A673 (cell line): ENCODE measurements around the gene ZER1. TPM values are rescaled to one million over a fixed set of nuclear protein-coding genes. Genes with fewer than 3 reads are reported as not detected.

Experiments used
- BruUV-seq: library from RNA; stranded (reverse); fragments of 400-500 nt; replicated peaks from 2 replicates; lab custom pipeline; 2021; lab: Mats Ljungman, UMichigan
- CTCF ChIA-PET: fragments of 300-600 bp; sonication (Branson Sonifier 250); formaldehyde crosslinking; loops from one replicate; lab custom pipeline; 2022; ENCODE audit warnings: antibody characterized with exemption; lab: Charles Lee
- POLR2A ChIA-PET: fragments of 300-600 bp; sonication (Branson Sonifier 250); formaldehyde crosslinking; loops from one replicate; lab custom pipeline; 2022; ENCODE audit warnings: antibody characterized with exemption; ENCODE audit not compliant: low non-redundant PET; lab: Charles Lee
- DNase-seq: peaks from one replicate; pipeline ENCODE4 v3.0.0-alpha.2; 2015; ENCODE audit warnings: low spot score
- H3K27ac ChIP-seq: fragments of 200-600 bp; sonication (generic); 2 replicates; pipeline ENCODE4 v1.5.1; 2016; ENCODE audit warnings: mixed run types, low read depth, mild to moderate bottlenecking, mixed read lengths, antibody characterized with exemption, low read length; ENCODE audit not compliant: poor library complexity, severe bottlenecking
- H3K27me3 ChIP-seq: fragments of 200-600 bp; sonication (generic); replicated peaks from 2 replicates; pipeline ENCODE4 v1.6.1; 2017; ENCODE audit warnings: mixed run types, low read depth, mild to moderate bottlenecking, mixed read lengths, antibody characterized with exemption, low read length; ENCODE audit not compliant: insufficient read depth, poor library complexity
- H3K36me3 ChIP-seq: fragments of 200-600 bp; sonication (generic); 2 replicates; pipeline ENCODE4 v1.6.1; 2016; ENCODE audit warnings: mixed run types, mild to moderate bottlenecking, mixed read lengths, antibody characterized with exemption, low read length; ENCODE audit not compliant: insufficient read depth, poor library complexity, severe bottlenecking
- H3K4me1 ChIP-seq: fragments of 200-600 bp; sonication (generic); 2 replicates; pipeline ENCODE4 v1.6.1; 2017; ENCODE audit warnings: mixed run types, mild to moderate bottlenecking, mixed read lengths, antibody characterized with exemption, low read length; ENCODE audit not compliant: insufficient read depth, poor library complexity, severe bottlenecking
- H3K4me3 ChIP-seq: fragments of 200-600 bp; sonication (generic); 2 replicates; pipeline ENCODE4 v1.5.1; 2016; ENCODE audit warnings: low read depth, mixed run types, mild to moderate bottlenecking, mixed read lengths, low read length; ENCODE audit not compliant: poor library complexity, severe bottlenecking
- H3K9me3 ChIP-seq: fragments of 200-600 bp; sonication (generic); 2 replicates; pipeline ENCODE4 v1.6.1; 2016; ENCODE audit warnings: mixed run types, low read depth, mild to moderate bottlenecking, mixed read lengths, antibody characterized with exemption, low read length; ENCODE audit not compliant: poor library complexity, severe bottlenecking
- CTCF ChIP-seq: fragments of 300-800, 200-600 bp; sonication (generic); conservative IDR thresholded peaks from 2 replicates; pipeline ENCODE4 v1.5.1; 2017; ENCODE audit warnings: low read depth, mild to moderate bottlenecking, antibody characterized with exemption, low read length, moderate library complexity, mixed read lengths
- EZH2 ChIP-seq: fragments of 200-600 bp; sonication (generic); IDR thresholded peaks from 2 replicates; pipeline ENCODE4 v1.6.1; 2017; ENCODE audit warnings: borderline replicate concordance, low read depth, mild to moderate bottlenecking, mixed read lengths, antibody characterized with exemption, low read length; ENCODE audit not compliant: poor library complexity, severe bottlenecking
- intact Hi-C: fragments of 100-400 bp; cut with micrococcal nuclease; formaldehyde crosslinking; loops from one replicate; pipeline ENCODE4 v1.10.0; 2022; ENCODE audit not compliant: unreplicated experiment
- total RNA-seq: library from RNA; stranded (reverse); gene quantifications from 2 replicates; pipeline ENCODE4 v1.2.3, GENCODE V29; 2021

ZER1 gene
- total RNA-seq, 1 experiment from 2014 or later, result 12.9 TPM

DNA sequence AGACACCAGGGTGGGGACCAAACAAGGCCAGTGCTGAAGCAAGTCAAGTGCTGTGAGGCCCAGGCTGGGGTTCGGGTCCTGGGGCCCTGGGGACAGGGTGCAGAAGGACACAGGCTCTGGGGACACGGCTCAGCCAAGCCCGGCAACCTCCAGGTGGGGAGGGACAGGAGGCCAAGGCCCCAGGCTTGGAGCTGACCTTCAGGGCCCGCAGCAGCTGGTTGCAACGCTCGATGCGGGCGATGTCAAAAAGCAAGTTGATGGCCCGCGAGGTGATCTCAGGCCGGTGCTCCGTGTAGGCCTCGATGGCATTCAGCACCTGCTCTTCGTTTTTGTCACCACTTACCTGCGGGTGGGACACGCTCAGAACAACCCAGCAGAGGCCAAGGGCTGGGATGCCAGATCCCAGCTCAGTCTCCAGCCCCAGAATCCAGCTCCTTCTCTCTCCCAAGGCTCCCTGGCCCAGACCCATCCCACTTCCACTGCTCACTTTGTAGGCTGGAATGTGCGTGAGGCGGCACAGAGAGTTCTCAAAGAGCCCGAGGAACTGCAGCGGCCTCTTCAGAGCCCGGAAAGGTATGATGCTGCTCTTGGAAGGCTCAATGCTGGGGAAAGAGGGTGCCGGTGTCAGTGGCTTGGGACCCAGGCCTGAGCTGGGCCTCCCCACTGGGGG lies 20.7 kb downstream of the ZER1 start:
- H3K27ac ChIP-seq, result no peak overlapping the region
- H3K27me3 ChIP-seq, result no peaks in the 10 kb centered on the region
- no peak overlapping the region for H3K4me3 ChIP-seq
- POLR2A ChIA-PET, result no interaction called here
- H3K4me1 ChIP-seq, result no peaks in the 10 kb centered on the region
- H3K36me3 ChIP-seq, result no peaks in the 10 kb centered on the region
- H3K9me3 ChIP-seq, result no peaks in the 10 kb centered on the region
- no peak for TF ChIP-seq CTCF
- TF ChIP-seq EZH2, result no peak
- no peak for DNase-seq
- CTCF ChIA-PET, result no interaction called here
- BruUV-seq, result no TSS peak
- intact Hi-C loops, result no loop called here

- Histone ChIP-seq H3K27ac (no peak overlapping the region), H3K4me1 (no peaks in the 10 kb centered on the region), H3K4me3 (no peak overlapping the region), H3K9me3 (no peaks in the 10 kb centered on the region), H3K36me3 (no peaks in the 10 kb centered on the region), H3K27me3 (no peaks in the 10 kb centered on the region)
- TF ChIP-seq EZH2 (no peak), CTCF (no peak)
- ChIA-PET POLR2A (no interaction called here), CTCF (no interaction called here)
- DNase-seq, result no peak
- intact Hi-C loops, result no loop called here
- BruUV-seq, result no TSS peak
These were observed 24.5 kb downstream of the ZER1 start for GRCh38 chr9:128747241-128747640.

DNA sequence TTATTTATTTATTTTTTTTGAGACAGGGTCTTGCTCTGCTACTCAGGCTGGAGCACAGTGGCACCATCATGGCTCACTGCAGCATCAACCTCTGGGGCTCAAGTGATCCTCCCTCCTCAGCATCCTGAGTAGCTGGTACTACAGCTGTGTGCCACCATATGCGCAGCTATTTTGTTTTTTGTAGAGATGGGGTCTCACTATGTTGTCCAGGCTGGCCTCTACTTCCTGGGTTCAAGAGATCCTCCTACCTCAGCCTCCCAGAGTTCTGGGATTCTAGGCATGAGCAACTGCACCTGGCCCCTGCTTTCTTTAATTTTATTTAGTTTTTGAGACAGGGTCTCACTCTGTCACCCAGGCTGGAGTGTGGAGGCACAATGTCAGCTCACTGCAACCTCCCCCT lies 28.3 kb downstream of the ZER1 start:
- no peaks in the 10 kb centered on the region for H3K4me1 ChIP-seq

More for the DNA sequence above, 28.3 kb downstream of the ZER1 start:
- Histone ChIP-seq H3K9me3 (no peaks in the 10 kb centered on the region), H3K36me3 (no peaks in the 10 kb centered on the region), H3K27me3 (no peaks in the 10 kb centered on the region), H3K4me3 (no peak overlapping the region), H3K27ac (no peak overlapping the region)
- POLR2A ChIA-PET, result no interaction called here
- CTCF ChIA-PET, result no interaction called here
- TF ChIP-seq CTCF, result no peak
- no peak for TF ChIP-seq EZH2
- BruUV-seq, result no TSS peak
- intact Hi-C loops, result no loop called here
- no peak for DNase-seq
